GM12873 (cell line): ENCODE data around the gene ZNF41.

Experiments used
- TF ChIP-seq, protein P1 (sequence below): IDR thresholded peaks from 2 replicates; pipeline ENCODE4 v1.5.1; 2012; ENCODE audit warnings: low read depth, mild to moderate bottlenecking, moderate library complexity, low read length, control low read depth; ENCODE audit not compliant: insufficient read depth; ENCODE audit errors: missing control alignments

The ZNF41 gene

DNA sequence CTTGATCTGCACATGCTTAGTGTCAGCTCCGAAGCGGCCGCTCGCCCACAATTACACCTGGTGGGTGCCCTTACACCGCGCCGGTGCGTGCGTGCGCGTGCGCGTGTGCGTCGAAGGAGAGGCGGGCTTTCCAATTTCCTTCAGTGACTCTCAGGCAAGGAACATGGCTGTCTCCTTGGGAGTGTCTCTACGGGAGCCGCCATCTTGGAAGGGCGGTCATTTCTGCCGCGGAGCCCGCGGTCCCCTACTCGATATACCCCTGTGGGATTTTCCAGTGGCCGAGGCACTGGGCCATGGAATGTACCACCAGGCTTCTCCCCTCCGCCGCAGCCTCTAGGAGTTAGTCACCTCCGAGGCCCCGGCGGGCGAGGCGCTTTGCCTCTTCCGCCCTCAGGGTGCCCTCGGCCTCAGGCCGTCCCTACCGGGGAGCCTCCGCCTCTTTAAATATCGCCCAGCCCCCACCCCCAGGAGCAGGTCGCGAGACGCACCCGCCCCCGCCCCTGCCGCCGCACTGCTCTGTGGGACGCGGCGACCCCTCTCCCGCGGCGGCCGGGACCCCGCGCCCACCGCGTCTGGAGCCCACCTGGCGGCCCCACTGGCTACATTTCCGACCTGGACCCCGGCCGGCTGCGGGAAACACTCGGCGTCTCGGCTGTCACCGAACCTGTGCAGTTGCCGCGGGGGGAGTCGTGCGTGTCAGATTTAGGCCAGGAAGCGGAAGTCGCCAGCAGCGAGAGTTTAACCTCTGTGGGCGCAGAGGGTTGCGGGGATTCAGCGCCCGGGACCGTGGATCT, at the start of gene ZNF41:
ZNF41 (minus strand) TSS at position 711 of the 794 bp plus-strand sequence. CDS start 15,741 bp downstream, outside the sequence.
- TF ChIP-seq, protein P1, sequence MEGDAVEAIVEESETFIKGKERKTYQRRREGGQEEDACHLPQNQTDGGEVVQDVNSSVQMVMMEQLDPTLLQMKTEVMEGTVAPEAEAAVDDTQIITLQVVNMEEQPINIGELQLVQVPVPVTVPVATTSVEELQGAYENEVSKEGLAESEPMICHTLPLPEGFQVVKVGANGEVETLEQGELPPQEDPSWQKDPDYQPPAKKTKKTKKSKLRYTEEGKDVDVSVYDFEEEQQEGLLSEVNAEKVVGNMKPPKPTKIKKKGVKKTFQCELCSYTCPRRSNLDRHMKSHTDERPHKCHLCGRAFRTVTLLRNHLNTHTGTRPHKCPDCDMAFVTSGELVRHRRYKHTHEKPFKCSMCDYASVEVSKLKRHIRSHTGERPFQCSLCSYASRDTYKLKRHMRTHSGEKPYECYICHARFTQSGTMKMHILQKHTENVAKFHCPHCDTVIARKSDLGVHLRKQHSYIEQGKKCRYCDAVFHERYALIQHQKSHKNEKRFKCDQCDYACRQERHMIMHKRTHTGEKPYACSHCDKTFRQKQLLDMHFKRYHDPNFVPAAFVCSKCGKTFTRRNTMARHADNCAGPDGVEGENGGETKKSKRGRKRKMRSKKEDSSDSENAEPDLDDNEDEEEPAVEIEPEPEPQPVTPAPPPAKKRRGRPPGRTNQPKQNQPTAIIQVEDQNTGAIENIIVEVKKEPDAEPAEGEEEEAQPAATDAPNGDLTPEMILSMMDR, result no peak

DNA sequence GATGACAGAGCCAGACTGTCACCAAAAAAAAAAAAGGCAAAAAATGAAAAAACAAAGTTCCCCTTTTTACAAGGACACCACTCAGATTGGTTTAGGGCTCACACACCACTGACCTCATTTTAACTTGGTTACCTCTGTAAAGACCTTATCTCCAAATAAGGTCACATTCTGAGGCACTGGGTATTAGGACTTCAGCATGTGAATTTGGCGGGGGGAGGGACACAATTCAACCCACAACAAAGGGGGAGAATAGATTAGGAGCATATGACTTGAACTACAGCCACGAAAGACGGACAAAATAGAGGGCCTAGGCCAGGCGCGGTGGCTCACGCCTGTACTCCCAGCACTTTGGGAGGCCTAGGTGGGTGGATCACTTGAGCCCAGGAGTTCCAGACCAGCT, 47.0 kb upstream of the ZNF41 start:
- TF ChIP-seq, protein P1, result no peak

DNA sequence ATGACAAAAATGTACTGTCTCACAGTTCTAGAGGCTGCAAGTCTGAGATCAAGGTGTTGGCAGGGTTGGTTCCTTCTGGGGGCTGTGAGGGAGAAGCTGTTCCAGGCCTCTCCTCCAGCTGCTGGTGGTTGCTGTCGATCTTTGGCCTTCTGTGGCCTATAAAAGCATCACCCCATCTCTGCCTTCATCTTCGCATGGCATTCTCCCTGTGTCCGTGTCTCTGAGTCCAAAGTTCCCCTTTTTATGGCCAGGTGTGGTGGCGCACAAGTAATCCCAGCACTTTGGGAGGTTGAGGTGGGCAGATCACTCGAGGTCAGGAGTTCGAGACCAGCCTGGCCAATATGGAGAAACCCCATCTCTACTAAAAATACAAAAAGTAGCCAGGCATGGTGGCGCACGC, 46.5 kb upstream of the ZNF41 start:
- TF ChIP-seq, protein P1, result no peak

DNA sequence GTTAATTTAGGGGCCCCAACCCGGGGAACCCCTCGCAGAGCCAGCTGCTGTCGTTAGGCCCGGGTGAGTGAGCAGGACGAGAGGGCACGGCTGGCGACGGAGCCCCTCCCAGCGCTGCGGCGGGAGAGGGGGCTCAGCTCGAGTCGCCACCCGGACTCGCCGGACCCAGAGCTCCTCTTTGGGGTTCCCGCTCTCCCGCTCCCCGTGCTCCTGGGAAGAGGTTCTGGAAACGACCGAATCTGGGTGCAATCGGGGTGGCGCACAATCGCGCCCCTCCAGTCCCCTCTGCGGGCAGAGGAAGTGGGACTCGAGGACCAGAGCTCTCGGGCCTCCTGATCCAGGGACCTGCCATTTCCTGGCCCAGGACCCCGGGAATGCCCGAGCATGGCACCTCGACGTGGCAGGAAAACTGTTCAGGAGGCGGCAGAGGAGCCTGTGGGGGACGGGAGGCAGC, 40.7 kb upstream of the ZNF41 start:
- TF ChIP-seq, protein P1, result no peak

DNA sequence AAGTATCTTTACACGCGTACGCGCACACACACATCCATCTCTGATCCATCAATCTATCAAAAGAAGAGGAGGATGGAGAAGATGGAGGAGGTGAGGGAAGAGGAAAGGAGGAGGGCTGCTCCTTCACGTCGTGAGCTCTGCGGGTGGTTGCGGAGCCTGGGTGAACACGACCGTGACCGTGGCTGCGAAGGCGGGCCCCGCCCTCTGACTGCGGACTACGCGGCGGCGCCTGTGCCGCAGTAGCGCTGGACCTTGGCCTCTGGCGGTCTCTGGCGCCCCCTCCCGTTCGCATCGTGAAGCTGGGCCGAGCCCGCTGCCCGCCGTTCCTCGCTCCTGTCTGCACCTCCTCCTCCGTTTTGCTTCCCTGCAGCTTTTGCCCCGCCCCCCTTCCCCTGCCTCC, 40.3 kb upstream of the ZNF41 start:
- TF ChIP-seq, protein P1, result peak; percentile 79

DNA sequence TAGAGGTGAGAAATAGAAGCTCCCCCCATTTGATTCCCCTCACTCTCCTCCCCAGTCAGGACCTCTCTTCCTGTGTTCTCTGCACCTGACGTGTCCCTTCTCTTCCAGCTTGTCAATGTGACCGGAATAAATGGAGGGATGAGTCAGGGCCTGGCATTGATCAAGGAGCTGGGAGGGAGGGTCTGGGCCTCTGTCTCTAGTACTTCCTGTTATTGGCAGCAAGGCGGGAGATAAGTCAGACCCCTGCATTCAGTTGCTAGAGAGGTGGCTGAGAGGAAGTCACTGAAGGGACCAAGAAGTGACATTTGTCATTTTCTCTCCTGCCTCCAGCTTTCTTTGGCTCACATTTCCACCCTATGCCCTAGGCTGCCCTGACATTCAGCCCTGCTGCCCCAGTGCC, 35.1 kb upstream of the ZNF41 start:
- TF ChIP-seq, protein P1, result no peak

DNA sequence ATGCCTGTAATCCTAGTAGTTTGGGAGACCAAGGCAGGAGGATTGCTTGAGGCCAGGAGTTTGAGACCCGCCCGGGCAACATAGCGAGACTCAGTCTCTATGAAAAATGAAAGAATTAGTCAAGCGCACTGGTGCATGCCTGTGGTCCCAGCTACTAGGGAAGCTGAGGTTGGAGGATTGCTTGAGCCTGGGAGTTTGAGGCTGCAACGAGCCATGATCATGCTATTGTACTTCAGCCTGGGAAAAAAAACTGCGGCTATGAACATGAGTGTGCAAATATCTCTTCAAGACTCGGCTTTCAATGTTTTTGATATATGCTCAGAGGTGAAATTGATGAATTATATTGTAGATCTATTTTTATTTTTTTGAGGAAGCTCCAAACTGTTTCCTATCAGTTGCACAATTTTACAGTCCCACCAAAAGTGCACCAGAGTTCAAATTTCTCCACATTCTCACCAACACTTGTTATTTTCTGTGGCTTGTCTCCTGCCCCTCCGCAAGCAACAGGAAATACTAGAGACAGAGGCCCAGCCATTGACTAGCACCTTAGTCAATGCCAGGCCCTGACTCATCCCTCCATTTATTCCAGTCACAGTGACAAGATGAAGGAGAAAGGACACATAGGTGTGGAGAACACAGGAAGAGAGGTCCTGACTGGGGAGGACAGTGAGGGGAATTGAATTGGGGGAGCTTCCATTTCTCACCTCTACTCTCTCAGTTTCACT, 33.1 kb upstream of the ZNF41 start:
- TF ChIP-seq, protein P1, result no peak
